GM13977 (cell line): ENCODE measurements around the gene BHLHE40.
A peak's percentile ranks its signal among the peaks of the same experiment; 100 is the strongest.

Source experiments
- DNase-seq: peaks from one replicate; pipeline ENCODE4 v3.0.0; 2012; ENCODE audit warnings: low spot score
- in situ Hi-C: fragments of 300-500 bp; cut with MboI; formaldehyde crosslinking; loops from one replicate; pipeline ENCODE4 v1.12.0; 2022; ENCODE audit warnings: low sequenced_read_pairs, low pct_unique_long_range_greater_than_20kb, mixed read lengths, inconsistent platforms; ENCODE audit not compliant: unreplicated experiment
- TF ChIP-seq, protein P1 (sequence below): IDR thresholded peaks from 2 replicates; pipeline ENCODE4 v1.5.1; 2012; ENCODE audit warnings: mild to moderate bottlenecking, control low read depth; ENCODE audit not compliant: insufficient read depth; ENCODE audit errors: extremely low read depth, missing control alignments

Gene BHLHE40

DNA sequence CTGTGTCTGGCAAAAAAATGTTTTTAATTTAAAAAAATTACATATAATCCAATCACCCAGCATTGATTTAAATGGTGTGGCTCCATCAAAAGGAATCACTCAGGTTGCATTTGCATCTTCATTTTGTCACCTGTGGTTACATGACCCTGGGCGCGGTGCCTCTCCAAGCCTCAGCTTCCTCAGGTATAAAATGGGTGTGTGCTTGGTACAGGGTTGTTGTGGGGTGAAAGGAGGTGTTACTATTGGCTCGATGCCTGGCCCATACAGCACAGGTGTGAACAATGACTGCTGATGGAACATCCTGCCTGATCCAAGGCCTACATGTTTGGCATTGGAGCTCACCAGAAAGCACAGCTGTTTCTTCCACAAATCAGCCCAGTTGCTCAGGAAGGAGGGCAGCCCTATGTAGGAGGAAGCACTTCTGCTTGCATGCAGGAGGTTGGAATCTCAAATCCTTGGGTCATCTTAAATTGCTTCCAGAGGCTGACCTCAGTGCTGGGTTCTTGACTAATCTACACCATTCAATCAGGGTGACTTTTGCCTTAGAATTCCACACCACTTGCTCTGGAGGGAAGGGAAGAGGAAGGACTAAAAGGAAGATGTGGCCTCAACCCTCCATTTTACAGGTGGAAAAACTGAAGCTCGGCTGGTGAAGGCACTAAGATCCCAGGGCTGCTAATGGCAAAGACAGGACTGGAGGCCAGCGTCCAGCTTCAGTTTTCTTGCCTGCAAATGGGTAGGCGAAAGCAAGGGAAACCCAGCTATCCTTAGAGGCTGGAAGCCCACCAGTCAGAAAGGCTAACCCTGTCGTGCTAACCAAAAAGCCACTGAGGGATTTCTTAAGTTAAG is 31.7 kb downstream of the BHLHE40 start:
- TF ChIP-seq, protein P1, sequence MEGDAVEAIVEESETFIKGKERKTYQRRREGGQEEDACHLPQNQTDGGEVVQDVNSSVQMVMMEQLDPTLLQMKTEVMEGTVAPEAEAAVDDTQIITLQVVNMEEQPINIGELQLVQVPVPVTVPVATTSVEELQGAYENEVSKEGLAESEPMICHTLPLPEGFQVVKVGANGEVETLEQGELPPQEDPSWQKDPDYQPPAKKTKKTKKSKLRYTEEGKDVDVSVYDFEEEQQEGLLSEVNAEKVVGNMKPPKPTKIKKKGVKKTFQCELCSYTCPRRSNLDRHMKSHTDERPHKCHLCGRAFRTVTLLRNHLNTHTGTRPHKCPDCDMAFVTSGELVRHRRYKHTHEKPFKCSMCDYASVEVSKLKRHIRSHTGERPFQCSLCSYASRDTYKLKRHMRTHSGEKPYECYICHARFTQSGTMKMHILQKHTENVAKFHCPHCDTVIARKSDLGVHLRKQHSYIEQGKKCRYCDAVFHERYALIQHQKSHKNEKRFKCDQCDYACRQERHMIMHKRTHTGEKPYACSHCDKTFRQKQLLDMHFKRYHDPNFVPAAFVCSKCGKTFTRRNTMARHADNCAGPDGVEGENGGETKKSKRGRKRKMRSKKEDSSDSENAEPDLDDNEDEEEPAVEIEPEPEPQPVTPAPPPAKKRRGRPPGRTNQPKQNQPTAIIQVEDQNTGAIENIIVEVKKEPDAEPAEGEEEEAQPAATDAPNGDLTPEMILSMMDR, result no peak
- DNase-seq, result no peak
- in situ Hi-C loops, result no loop called here

DNA sequence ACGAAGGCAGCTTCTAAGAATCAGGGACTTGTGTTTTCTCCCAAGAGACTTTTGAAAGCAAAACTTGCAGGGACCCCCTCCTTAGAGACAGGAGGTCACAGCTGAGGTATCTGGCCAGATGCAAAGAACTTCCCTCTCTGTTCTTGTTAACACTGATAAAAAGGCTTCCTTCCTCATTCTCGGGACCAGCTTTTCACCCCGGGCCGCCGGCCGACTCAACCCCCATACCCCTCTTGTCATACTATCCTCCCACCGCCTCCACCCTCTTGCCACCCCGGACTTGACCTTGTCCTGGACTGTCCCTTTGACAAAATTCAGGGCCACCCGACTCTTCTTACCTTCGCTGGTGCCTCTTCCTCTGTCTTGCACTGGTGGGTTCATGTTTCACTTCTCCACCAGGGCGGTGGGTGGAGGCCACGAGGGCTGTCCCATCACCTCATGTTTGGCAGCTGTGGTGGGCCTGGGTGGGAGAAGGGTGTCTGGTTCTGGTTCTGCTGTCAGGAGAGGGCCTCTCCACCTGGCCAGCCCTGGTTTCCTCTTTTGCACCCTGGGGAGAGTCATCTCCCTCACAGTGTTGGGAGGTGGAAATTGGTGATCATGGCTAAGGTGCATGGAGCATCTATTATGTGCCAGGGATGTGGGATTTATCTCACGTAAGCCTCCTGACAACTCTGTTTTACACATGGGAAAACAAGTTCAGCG is 32.5 kb downstream of the BHLHE40 start:
- DNase-seq, result peak; percentile 73
- TF ChIP-seq, protein P1, result no peak
- in situ Hi-C loops, result no loop called here

DNA sequence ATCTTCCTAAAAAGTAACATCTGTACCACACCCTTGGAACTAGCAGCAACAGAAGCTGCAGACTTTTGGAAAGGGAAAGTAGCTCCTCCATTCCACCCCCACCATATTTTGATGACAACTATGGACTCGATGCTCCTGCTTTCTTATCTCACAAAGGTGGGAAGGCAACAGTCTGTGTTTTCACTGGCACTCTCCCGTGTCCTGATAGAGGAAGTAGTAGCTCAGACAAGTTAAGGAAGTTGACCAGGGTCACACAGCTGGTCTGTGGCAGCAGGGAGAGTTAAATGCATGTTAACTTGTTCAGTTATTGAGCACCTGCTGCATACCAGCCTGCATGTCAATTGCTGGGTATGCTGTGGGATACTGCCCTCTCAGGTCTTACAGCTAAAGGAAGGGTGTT is 33.1 kb downstream of the BHLHE40 start:
- no peak for DNase-seq
- in situ Hi-C loops, result no loop called here

DNA sequence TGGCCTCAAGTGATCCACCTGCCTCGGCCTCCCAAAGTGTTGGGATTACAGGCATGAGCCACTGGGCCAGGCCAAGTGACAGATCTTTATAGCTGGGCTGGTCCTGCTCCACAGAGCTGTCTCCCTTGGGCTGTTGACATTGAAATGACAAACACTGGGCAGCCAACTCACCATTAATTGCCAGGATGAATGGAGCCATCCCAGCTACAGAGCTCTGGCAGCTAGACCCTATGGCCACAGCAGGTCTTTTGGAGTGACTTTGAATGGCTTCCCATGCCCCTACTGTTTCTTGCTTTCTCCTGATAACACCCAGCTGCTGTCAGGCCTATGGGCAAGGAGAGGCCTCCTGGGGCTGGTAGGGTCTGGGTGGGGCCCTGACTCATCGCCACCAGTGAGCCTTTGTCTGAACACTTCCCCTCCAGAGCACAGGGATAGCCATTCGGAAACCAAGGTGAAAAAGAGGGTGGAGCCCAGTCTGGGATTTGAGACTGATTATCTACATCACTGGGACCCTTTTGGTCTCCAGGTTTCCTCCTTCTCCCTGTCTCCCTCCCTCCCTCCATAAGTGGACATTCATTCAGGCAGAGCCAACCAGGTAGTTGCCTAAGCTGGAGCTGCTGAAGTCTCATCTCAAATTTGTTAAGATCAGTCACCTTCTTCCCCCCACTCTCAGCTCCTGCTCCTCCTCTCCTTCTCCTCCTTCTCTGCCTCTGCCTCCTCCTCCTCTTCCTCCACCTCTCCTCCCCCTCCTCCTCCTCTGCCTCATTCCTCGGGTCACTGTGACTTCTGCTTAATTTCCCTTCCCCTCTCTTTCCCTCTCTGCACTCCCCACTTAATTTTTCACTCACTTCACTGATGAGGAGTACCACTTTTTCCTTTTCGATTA is 34.0 kb downstream of the BHLHE40 start:
- DNase-seq, result no peak
- in situ Hi-C loops, result no loop called here
- TF ChIP-seq, protein P1, result no peak

More for the DNA sequence above, 33.1 kb downstream of the BHLHE40 start:
- TF ChIP-seq, protein P1, result no peak

DNA sequence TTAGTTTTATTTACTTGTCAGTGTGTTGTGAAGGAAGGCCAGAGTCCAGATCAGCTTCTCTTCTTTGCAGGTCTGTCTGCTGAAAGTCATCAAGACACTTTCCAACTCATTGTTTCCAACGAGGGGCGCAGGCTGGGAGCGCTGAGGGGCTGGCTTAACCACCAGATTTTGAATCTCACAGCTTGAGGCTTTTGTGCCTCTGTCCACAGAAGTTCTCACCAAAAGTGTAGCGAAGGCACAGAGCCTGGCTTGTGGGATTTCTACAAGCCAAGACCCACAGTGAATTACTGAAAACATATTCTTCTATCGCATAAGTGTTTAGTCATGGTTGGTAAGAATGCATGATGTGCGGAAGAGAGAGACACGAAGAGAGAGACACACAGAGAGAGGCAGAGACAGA is 35.2 kb downstream of the BHLHE40 start:
- TF ChIP-seq, protein P1, result no peak
- in situ Hi-C loops, result no loop called here
- DNase-seq, result no peak

DNA sequence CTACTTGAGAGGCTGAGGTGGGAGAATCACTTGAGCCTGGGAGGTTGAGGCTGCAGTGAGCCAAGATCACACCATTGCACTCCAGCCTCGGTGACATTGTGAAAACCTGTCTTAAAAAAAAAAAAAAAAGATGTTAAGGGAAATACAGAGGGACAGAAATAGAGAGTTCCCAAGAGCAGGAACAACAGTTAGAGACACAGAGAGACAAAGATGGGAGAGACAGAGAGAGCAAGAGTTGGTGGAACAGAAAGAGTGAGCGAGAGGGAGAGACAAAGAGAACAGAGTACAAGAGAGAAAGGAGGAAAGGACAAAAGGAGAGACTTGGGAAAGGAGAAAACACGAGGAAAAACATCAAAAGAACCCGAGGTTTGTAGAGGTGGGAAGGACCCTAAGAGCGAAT is 35.8 kb downstream of the BHLHE40 start:
- TF ChIP-seq, protein P1, result no peak
- no peak for DNase-seq
- in situ Hi-C loops, result no loop called here
